Measurements from ENCODE around the gene SLC12A2. TPM values are rescaled to one million over a fixed set of nuclear protein-coding genes. Genes with fewer than 3 reads are reported as not detected.

Gene SLC12A2
- total RNA-seq, 1 donor from 2014 or later = 11.5 TPM

GRCh38 chr5:128084228-128085167, 932 bp downstream of the SLC12A2 start:
- intact Hi-C loops (cut with micrococcal nuclease) = no loop called here
- H3K27ac ChIP-seq (replicated peaks) = peak overlapping the region; percentile 98
- H3K4me1 ChIP-seq = peaks cover 88% of the 10 kb centered on the region
- H3K4me3 ChIP-seq = peak overlapping the region; percentile 77
- no peaks in the 10 kb centered on the region for H3K27me3 ChIP-seq (ENCODE audit: low read depth)
- no peaks in the 10 kb centered on the region for H3K9me3 ChIP-seq (replicated peaks)
- no peaks in the 10 kb centered on the region for H3K36me3 ChIP-seq
- DNase-seq = peak; percentile 44
- TF ChIP-seq CTCF (IDR thresholded peaks at IDR 0.05; ENCODE audit: borderline replicate concordance) = no peak

GRCh38 chr5:128085413-128085812, 1.8 kb downstream of the SLC12A2 start:
- no peak overlapping the region for H3K27ac ChIP-seq (replicated peaks)
- no peaks in the 10 kb centered on the region for H3K36me3 ChIP-seq
- peaks cover 86% of the 10 kb centered on the region for H3K4me1 ChIP-seq
- H3K4me3 ChIP-seq = peak overlapping the region; percentile 77
- no peaks in the 10 kb centered on the region for H3K9me3 ChIP-seq (replicated peaks)
- no peak for TF ChIP-seq CTCF (IDR thresholded peaks at IDR 0.05; ENCODE audit: borderline replicate concordance)
- no peaks in the 10 kb centered on the region for H3K27me3 ChIP-seq (ENCODE audit: low read depth)
- no peak for DNase-seq
- intact Hi-C loops (cut with micrococcal nuclease) = no loop called here

GRCh38 chr5:128091579-128091978, 8.0 kb downstream of the SLC12A2 start:
- Histone ChIP-seq H3K27ac (replicated peaks) (no peak overlapping the region), H3K4me1 (peaks cover 48% of the 10 kb centered on the region), H3K9me3 (replicated peaks) (peaks cover 10% of the 10 kb centered on the region), H3K27me3 (ENCODE audit: low read depth) (no peaks in the 10 kb centered on the region), H3K4me3 (no peak overlapping the region), H3K36me3 (no peaks in the 10 kb centered on the region)
- no peak for TF ChIP-seq CTCF (IDR thresholded peaks at IDR 0.05; ENCODE audit: borderline replicate concordance)
- no peak for DNase-seq
- intact Hi-C loops (cut with micrococcal nuclease) = loop anchor here (10.0 kb wide), 1 partner anchor 217 kb away; no protein-coding TSS in a partner anchor

GRCh38 chr5:128092144-128092543, 8.6 kb downstream of the SLC12A2 start:
- DNase-seq = no peak
- Histone ChIP-seq H3K27me3 (ENCODE audit: low read depth) (no peaks in the 10 kb centered on the region), H3K27ac (replicated peaks) (no peak overlapping the region), H3K4me1 (peaks cover 43% of the 10 kb centered on the region), H3K9me3 (replicated peaks) (peaks cover 15% of the 10 kb centered on the region), H3K36me3 (no peaks in the 10 kb centered on the region), H3K4me3 (no peak overlapping the region)
- intact Hi-C loops (cut with micrococcal nuclease) = loop anchor here (10.0 kb wide), 1 partner anchor 217 kb away; no protein-coding TSS in a partner anchor
- TF ChIP-seq CTCF (IDR thresholded peaks at IDR 0.05; ENCODE audit: borderline replicate concordance) = no peak

- intact Hi-C loops (cut with micrococcal nuclease) = loop anchor here (10.0 kb wide), 1 partner anchor 219 kb away; no protein-coding TSS in a partner anchor
- H3K27ac ChIP-seq (replicated peaks) = no peak overlapping the region
- no peak for TF ChIP-seq CTCF (IDR thresholded peaks at IDR 0.05; ENCODE audit: borderline replicate concordance)
- no peak for DNase-seq
- H3K4me1 ChIP-seq = peaks cover 37% of the 10 kb centered on the region
- no peak overlapping the region for H3K4me3 ChIP-seq
- H3K36me3 ChIP-seq = peaks cover 9% of the 10 kb centered on the region
- H3K9me3 ChIP-seq (replicated peaks) = peaks cover 27% of the 10 kb centered on the region
- no peaks in the 10 kb centered on the region for H3K27me3 ChIP-seq (ENCODE audit: low read depth)
These were observed 9.8 kb downstream of the SLC12A2 start for GRCh38 chr5:128093368-128093767.

Measured in left ventricle myocardium inferior (tissue), 1 donor.